ENCODE results near the gene NCF2.

DNA sequence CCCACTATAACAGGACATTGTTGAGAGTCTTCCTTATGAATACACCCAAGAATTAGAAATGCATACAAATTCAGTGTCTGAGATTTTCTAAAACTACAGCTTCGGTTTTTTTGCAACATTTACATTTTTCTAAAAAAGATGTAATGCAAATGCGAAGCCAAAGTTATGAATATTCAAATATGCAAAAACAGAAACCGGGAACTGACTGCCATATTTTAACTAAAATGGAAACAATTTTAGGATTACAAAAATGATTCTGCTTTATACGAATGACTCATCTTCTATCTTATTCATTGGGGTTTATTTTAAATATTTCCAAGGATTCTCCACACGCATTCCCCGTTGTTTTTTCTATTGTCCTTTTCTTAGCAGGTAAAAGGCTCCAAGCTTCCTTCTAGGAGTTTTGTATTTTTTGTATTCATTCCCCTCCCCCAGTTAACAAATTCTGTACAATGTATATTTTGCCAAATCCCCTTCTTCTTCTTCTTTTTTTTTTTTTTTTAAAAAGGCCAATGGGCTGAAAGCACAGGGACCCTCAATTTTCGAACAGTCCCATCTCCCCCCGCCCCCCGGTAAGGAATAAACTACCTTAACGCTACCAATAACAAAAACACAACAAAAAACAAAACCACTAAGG, 44.3 kb upstream of the NCF2 start:
- TF ChIP-seq, protein P1, sequence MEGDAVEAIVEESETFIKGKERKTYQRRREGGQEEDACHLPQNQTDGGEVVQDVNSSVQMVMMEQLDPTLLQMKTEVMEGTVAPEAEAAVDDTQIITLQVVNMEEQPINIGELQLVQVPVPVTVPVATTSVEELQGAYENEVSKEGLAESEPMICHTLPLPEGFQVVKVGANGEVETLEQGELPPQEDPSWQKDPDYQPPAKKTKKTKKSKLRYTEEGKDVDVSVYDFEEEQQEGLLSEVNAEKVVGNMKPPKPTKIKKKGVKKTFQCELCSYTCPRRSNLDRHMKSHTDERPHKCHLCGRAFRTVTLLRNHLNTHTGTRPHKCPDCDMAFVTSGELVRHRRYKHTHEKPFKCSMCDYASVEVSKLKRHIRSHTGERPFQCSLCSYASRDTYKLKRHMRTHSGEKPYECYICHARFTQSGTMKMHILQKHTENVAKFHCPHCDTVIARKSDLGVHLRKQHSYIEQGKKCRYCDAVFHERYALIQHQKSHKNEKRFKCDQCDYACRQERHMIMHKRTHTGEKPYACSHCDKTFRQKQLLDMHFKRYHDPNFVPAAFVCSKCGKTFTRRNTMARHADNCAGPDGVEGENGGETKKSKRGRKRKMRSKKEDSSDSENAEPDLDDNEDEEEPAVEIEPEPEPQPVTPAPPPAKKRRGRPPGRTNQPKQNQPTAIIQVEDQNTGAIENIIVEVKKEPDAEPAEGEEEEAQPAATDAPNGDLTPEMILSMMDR (IDR thresholded peaks at IDR 0.05; ENCODE audit: insufficient read depth, low read length): no peak
- TF ChIP-seq POLR2AphosphoS5 (IDR thresholded peaks at IDR 0.05; ENCODE audit: low read depth) (no peak), GABPA (IDR thresholded peaks at IDR 0.05; ENCODE audit: low read depth) (no peak), SPI1 (IDR thresholded peaks at IDR 0.05; ENCODE audit: borderline replicate concordance, low read depth) (no peak)
- TF ChIP-seq, protein P2, sequence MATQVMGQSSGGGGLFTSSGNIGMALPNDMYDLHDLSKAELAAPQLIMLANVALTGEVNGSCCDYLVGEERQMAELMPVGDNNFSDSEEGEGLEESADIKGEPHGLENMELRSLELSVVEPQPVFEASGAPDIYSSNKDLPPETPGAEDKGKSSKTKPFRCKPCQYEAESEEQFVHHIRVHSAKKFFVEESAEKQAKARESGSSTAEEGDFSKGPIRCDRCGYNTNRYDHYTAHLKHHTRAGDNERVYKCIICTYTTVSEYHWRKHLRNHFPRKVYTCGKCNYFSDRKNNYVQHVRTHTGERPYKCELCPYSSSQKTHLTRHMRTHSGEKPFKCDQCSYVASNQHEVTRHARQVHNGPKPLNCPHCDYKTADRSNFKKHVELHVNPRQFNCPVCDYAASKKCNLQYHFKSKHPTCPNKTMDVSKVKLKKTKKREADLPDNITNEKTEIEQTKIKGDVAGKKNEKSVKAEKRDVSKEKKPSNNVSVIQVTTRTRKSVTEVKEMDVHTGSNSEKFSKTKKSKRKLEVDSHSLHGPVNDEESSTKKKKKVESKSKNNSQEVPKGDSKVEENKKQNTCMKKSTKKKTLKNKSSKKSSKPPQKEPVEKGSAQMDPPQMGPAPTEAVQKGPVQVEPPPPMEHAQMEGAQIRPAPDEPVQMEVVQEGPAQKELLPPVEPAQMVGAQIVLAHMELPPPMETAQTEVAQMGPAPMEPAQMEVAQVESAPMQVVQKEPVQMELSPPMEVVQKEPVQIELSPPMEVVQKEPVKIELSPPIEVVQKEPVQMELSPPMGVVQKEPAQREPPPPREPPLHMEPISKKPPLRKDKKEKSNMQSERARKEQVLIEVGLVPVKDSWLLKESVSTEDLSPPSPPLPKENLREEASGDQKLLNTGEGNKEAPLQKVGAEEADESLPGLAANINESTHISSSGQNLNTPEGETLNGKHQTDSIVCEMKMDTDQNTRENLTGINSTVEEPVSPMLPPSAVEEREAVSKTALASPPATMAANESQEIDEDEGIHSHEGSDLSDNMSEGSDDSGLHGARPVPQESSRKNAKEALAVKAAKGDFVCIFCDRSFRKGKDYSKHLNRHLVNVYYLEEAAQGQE (IDR thresholded peaks at IDR 0.05; ENCODE audit: insufficient replicate concordance, low read depth): no peak
